ENCODE measurements around the gene ARHGAP18. TPM values are rescaled to one million over a fixed set of nuclear protein-coding genes. Genes with fewer than 3 reads are reported as not detected.

The ARHGAP18 gene
- total RNA-seq, 6 donors from 2014 or later: 30.4 to 56.8 (median 48.9) TPM

DNA sequence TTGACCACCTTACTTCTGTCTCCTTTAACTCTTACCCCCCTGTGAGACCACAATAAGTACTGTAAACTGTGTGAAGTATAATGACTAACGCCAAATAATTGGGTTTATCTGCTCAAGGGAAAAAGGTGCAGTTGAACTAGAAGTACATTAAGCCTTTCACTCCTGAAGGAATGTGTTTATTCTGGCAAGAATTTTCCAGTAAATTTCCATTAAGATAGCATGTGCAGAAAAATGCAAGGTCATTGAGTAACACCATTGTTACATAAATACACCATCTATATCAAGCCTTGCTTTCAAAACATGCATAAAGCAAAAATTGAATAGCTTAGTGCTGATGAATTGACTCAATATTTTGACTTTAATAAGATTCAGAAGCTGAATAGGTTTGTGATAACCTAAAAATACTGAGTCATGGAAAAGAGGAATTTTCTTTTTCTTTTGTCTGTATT is 65.4 kb downstream of the ARHGAP18 start:
- H3K4me3 ChIP-seq: no peak overlapping the region
- peaks cover 23 to 48% (median 39%) of the 10 kb centered on the region in 4 donors for H3K4me1 ChIP-seq
- H3K27me3 ChIP-seq: no peaks in the 10 kb centered on the region
- ATAC-seq (ENCODE audit: low FRiP score in 2 of 2) (no peak), DNase-seq (no peak)
- H3K36me3 ChIP-seq: peaks cover 0 to 9% (median 0%) of the 10 kb centered on the region in 4 donors
- H3K27ac ChIP-seq: peak overlapping the region; percentile 8 to 75 (median 39)
- 38 to 43% methylated on average over 1 of the region's 1 CpG for WGBS, 2 donors
- no peaks in the 10 kb centered on the region for H3K9me3 ChIP-seq
- TF ChIP-seq POLR2AphosphoS5 (IDR thresholded peaks at IDR 0.05) (no peak), EP300 (IDR thresholded peaks at IDR 0.05) (no peak), POLR2A (IDR thresholded peaks at IDR 0.05) (no peak)
- TF ChIP-seq, protein P1, sequence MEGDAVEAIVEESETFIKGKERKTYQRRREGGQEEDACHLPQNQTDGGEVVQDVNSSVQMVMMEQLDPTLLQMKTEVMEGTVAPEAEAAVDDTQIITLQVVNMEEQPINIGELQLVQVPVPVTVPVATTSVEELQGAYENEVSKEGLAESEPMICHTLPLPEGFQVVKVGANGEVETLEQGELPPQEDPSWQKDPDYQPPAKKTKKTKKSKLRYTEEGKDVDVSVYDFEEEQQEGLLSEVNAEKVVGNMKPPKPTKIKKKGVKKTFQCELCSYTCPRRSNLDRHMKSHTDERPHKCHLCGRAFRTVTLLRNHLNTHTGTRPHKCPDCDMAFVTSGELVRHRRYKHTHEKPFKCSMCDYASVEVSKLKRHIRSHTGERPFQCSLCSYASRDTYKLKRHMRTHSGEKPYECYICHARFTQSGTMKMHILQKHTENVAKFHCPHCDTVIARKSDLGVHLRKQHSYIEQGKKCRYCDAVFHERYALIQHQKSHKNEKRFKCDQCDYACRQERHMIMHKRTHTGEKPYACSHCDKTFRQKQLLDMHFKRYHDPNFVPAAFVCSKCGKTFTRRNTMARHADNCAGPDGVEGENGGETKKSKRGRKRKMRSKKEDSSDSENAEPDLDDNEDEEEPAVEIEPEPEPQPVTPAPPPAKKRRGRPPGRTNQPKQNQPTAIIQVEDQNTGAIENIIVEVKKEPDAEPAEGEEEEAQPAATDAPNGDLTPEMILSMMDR (IDR thresholded peaks at IDR 0.05): no peak

DNA sequence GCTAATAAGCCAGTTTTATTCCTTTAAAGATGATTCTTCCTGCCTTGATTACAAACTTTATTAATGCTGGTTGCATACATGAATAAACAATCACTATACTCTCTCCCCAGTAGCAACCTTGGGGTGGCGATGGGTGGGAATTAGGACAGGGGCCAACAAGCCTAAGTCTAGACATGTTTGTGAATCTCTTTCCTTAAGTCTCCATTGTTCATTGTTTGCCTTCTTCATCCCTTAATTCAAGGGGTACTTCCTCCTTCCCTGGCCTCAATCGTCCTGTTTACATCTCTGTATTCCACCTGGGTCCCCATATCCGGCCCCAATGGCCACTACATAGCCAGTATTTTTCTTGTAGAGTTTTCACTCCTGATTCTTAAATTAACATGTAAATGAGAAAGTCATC is 66.0 kb downstream of the ARHGAP18 start:
- 61 to 75% methylated on average over 3 of the region's 3 CpGs for WGBS, 2 donors
- peaks cover 0 to 9% (median 0%) of the 10 kb centered on the region in 4 donors for H3K36me3 ChIP-seq
- no peaks in the 10 kb centered on the region for H3K27me3 ChIP-seq
- H3K4me3 ChIP-seq: no peak overlapping the region
- TF ChIP-seq, protein P1 (IDR thresholded peaks at IDR 0.05): no peak
- TF ChIP-seq POLR2AphosphoS5 (IDR thresholded peaks at IDR 0.05) (no peak), POLR2A (IDR thresholded peaks at IDR 0.05) (no peak)
- peak overlapping the region in 3 of 4 donors; percentile 8 to 75 (median 21) for H3K27ac ChIP-seq
- ATAC-seq (ENCODE audit: low FRiP score in 2 of 2) (no peak), DNase-seq (no peak)
- no peaks in the 10 kb centered on the region for H3K9me3 ChIP-seq
- H3K4me1 ChIP-seq: peaks cover 23 to 45% (median 40%) of the 10 kb centered on the region in 4 donors

DNA sequence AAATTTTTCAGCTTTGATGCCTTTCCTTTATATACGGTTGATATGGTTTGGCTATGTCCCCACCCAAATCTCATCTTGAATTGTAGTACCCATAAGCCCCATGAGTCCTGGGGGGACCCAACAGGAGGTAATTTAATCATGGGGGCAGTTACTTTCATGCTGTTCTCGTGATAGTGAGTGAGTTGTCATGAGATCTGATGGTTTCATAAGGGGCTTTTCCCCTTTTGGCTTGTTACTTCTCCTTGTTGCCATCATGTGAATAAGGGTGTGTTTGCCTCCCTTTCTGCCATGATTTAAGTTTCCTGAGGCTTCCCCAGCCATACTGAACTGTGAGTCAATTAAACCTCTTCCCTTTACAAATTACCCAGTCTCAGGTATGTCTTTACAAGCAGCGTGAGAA is 66.8 kb downstream of the ARHGAP18 start:
- DNase-seq (no peak), ATAC-seq (ENCODE audit: low FRiP score in 2 of 2) (no peak)
- H3K36me3 ChIP-seq: peaks cover 0 to 9% (median 0%) of the 10 kb centered on the region in 4 donors
- H3K4me1 ChIP-seq: peaks cover 23 to 49% (median 42%) of the 10 kb centered on the region in 4 donors
- 74 to 78% methylated on average over 3 of the region's 3 CpGs for WGBS, 2 donors
- TF ChIP-seq EP300 (IDR thresholded peaks at IDR 0.05): no peak
- no peak for TF ChIP-seq POLR2AphosphoS5 (IDR thresholded peaks at IDR 0.05)
- TF ChIP-seq, protein P1 (IDR thresholded peaks at IDR 0.05): no peak
- no peak for TF ChIP-seq POLR2A (IDR thresholded peaks at IDR 0.05)
- H3K9me3 ChIP-seq: no peaks in the 10 kb centered on the region
- H3K4me3 ChIP-seq: no peak overlapping the region
- H3K27me3 ChIP-seq: no peaks in the 10 kb centered on the region
- peak overlapping the region in 2 of 4 donors; percentile 21 to 75 for H3K27ac ChIP-seq

GRCh38 chr6:129642322-129642721 is 67.7 kb downstream of the ARHGAP18 start:
- Histone ChIP-seq H3K27ac (no peak overlapping the region), H3K9me3 (no peaks in the 10 kb centered on the region), H3K27me3 (no peaks in the 10 kb centered on the region), H3K36me3 (peaks cover 0 to 17% (median under 1%) of the 10 kb centered on the region in 4 donors), H3K4me3 (no peak overlapping the region), H3K4me1 (peaks cover 23 to 53% (median 40%) of the 10 kb centered on the region in 4 donors)
- TF ChIP-seq EP300 (IDR thresholded peaks at IDR 0.05) (no peak), POLR2AphosphoS5 (IDR thresholded peaks at IDR 0.05) (no peak), POLR2A (IDR thresholded peaks at IDR 0.05) (no peak)
- TF ChIP-seq, protein P1 (IDR thresholded peaks at IDR 0.05): no peak
- no peak for DNase-seq
- no peak for ATAC-seq (ENCODE audit: low FRiP score in 2 of 2)

DNA sequence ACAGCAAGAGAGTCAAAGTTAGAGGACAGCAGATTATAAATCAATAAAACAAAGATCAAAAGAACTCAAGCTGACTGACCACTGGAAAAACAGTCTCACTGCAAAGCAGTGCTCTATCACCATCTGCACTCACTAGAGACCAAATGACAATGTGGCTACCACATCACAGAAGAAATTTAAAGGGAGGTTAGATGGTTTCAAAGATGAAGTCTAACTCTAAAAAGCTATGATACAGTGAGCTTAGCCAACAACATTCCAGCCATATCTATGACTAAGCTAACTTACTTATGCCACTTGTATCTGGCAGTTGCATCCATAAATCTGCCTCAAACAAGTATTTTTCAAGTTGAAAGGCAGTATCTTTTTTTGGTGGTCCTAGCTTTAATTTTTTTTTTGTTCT is 68.6 kb downstream of the ARHGAP18 start:
- DNase-seq: no peak
- H3K4me1 ChIP-seq: peaks cover 23 to 53% (median 33%) of the 10 kb centered on the region in 4 donors
- no peak for TF ChIP-seq EP300 (IDR thresholded peaks at IDR 0.05)
- TF ChIP-seq POLR2AphosphoS5 (IDR thresholded peaks at IDR 0.05): no peak
- no peak overlapping the region for H3K4me3 ChIP-seq
- no peak for ATAC-seq (ENCODE audit: low FRiP score in 2 of 2)
- H3K27me3 ChIP-seq: no peaks in the 10 kb centered on the region
- no peaks in the 10 kb centered on the region for H3K9me3 ChIP-seq
- peaks cover 0 to 23% (median 5%) of the 10 kb centered on the region in 4 donors for H3K36me3 ChIP-seq
- H3K27ac ChIP-seq: no peak overlapping the region
